Measurements from ENCODE around the gene RSAD2.
"Not testable (repeated sequence)": the region's sequence is repeated elsewhere in the genome, so short reads cannot be mapped to it uniquely, and the experiment has no call there.

RSAD2 gene

DNA sequence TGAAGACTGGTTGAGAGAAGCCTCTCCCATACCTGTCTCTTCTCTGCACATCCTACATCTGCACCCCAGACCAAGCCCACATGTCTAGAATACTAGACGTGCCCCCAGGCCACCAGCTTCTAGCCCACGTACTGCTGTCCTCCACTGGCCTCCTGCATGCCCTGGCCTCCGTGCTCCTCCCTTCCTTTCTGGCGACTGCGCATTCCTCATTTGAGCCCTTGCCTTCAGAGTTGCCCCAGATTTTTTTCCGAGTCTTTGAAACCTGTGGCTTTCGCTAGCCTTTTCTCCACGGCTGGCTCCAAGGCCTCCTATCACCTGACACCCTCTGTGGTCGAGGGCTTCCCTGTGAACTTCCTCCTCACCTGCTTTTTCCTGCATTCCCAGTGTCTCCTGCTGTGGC lies 50.9 kb downstream of the RSAD2 start:
- DNase-seq, result no peak

DNA sequence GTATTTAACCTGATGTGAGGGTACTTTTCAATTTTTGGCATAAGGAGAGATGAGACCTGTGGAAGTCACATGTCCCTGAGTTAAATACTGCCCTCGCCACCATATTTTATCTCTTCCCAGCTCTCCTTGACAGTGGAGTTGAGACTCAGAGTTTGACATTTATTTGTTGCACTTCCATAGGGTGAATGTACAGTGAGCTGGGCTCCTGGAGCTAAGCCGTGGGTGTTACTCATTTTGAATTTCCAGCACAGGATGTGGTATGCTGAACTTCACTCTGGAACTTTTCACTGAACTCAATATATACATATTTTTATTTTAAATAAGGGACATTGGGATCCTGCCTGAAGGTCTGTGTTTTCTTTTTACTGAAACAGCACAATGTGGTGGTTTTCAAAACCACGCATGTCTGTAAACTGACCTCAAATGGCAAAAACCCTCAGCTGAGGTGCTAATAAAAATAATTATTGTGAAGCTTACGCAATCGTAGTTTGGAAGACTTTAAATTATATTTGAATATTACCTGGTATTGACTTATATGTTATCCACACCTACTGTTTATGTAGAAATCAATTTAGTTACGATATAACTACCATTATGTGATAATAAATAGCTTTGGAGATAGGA lies 51.7 kb downstream of the RSAD2 start:
- no peak for DNase-seq

DNA sequence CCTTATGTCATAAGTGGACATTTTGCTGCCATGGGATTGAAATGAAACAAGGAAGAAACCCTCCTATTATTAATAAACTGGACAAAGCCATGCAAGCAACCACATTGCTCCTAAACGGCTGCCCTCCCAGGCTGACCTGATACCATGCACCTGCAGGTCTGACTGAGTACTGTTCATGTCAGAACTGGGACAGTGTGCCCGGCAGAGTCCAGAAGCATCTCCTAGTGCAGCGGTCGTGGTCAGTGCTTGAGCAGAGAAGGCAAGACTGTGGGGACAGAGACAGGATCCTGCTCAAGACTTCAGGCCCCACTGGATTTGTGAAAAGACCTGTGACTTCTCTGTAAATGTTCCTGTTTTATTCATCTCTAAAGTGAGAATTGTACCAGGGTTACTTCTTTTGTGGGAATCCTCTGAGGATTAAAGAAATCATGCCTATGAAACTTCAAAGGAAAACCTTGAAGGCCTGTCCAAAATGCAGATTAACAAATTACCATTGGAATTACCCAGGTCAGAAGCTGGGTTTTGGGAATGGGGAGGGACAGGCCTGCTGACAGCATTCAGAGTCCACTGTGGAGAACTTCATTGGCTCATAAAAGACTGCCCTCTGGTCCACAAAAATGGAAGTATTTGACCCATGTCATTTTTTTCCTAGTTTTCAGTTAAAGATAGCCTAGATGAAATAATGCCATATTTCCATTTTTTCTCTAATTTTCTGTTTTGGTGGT lies 53.5 kb downstream of the RSAD2 start:
- DNase-seq, result no peak

DNA sequence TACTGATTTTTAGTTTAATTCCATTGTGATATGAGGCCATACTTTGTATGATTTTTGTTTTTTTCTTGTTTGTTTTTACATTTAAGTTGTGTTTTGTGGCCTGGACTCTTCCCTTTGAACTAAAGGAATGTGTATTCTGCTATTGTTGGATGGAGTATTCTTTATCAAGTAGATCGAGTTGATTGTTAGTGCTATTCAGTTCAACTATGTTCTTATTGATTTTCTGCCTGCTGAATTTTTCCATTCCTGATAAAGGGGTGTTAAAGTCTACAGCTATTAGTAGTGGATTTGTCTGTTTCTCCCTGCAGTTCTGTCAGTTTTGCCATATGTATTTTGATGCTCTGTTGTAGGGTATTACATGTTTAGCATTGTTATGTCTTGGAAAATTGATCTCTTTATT lies 54.2 kb downstream of the RSAD2 start:
- DNase-seq, result no peak

DNA sequence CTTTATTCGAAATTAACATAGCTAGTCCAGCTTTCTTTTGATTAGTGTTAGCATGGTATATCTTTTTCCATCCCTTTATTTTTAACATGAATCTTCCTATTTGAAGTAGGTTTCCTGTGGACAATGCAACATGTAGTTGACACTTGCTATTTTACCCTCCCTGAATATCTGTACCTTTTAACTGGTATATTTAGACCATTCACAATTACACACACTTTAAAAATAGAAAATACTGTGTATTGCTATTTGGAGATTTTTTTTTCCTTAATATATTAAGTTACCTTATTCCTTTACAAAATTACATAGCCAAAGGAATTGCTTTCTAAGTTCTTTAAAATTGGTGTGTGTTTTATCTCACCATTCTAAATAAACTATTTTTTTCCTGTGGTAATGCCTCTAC lies 54.6 kb downstream of the RSAD2 start:
- DNase-seq, result no peak

DNA sequence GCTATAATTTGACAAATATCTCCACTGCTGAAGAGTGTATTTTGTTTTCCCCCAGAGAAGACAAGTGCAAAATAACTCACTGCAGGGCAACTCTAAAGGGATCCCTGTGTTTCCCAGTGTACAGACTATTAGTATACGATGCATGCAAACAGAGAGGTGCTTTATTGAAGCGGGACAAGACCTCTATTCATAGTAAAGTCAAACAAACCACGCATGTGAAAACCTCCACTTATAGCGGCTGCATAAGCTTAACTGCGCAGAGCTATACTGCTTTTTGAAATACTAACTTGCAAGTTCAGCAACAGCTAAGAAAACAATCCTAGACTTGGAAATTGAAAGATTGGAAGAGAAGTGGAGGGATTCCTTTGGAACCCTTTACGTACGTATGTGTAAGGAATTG lies 55.3 kb downstream of the RSAD2 start:
- no peak for DNase-seq

DNA sequence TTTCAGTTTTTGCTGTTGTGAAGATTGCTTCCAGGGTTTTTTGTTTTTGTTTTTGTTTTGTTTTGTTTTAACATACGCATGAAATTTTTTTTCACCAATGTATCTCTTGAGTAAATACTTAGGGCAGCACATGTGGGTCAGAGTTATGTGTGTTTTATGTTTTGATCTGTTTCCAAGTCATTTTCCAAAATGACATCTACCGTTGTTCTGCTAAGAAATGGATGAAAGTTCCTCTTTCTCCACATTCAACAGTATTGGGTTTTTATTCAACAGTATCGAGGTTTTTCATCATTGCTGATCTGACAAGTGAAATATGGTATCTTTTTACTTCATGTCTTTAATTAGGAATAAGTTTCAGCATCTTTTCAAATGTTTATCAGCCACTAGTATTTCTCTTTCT lies 56.3 kb downstream of the RSAD2 start:
- DNase-seq, result no peak

DNA sequence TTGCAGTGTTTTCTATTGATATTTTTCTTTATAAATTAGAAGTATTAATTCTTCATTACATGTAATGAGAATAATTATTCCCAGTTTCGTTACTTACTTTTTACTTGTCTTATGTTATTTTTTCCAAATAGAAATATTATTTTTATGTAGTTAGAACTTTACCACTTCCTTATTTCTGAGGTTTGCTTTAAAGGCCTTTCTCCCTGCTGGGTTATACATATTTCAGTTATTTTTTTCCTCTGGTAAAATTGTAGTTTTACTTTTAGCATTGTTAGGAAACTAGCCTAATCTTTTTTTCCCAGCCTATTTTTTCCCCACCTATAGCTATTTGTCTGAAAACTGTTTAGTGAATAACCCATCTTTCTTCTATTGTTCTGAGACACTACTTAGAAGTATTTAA lies 56.8 kb downstream of the RSAD2 start:
- no peak for DNase-seq

DNA sequence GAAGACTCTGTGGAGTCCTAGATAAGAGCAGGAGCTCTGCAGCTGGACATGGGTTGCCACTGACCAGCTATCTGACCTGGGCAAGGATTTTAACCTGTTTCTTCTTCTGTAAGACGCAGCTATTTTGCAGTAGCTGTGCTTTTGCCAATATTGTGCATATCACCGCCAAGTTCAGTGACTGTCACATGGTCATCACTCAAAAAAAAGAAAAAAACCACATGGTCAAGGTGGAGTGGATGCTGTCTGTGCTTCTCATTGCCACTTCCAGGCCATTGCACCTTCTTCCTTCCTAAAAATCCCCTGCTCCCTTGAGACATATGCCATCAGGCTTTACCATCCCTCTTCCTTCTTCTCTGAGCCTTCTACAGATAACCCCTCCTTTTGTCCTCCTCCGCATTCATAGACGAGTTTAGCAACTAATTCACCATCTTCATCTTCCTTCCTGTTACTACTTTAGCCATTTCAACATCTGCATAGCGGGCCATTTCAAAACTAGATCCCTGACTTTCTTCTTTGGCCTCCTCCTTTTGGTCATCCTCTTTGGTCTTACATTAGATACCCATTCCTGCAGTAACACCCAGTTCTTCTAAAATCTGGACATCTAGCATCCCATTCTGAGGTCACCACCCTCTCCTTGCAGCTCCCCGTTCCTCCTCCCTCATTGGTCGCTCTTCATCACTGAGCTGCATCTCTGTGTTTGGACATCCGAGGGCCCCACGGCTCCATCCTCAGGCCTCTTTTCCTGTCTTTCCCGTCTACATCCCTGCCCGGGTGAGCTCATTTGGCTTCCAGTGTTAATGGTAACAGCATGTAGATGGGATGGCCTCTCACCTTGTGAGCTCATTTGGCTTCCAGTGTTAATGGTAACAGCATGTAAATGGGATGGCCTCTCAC lies 57.4 kb downstream of the RSAD2 start:
- no peak for DNase-seq

DNA sequence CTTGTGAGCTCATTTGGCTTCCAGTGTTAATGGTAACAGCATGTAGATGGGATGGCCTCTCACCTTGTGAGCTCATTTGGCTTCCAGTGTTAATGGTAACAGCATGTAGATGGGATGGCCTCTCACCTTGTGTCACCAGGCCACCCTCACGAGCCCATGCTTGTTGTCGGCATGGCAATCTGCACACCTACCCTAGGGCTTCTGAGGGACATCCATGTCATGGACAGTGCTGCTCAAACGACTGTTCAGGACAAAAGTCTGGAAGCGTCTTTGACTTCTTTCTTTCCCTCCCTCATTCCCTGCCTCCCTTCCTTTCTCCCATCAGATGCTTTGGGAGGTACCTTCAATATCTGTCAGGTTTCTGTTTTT lies 58.1 kb downstream of the RSAD2 start:
- DNase-seq, result not testable (repeated sequence)

DNA sequence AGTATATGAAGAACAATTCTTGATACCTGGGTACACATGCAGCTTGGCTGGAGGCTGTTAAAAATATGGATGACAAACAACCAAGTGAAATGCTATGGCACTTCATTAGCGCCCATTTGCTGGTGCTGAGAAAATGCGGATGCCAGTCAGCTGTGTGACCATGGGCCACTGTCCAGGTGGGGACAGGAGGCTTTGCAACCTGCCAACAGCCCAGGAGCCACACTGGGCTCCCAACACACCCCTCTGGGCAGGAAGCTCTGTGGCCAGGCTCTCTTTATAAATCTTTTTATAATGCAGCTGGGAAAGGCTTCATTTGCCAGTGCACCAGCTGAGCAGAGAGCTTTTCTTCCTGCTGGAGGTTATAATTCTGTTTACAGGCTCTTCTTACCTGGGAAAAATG lies 59.6 kb downstream of the RSAD2 start:
- DNase-seq, result no peak

DNA sequence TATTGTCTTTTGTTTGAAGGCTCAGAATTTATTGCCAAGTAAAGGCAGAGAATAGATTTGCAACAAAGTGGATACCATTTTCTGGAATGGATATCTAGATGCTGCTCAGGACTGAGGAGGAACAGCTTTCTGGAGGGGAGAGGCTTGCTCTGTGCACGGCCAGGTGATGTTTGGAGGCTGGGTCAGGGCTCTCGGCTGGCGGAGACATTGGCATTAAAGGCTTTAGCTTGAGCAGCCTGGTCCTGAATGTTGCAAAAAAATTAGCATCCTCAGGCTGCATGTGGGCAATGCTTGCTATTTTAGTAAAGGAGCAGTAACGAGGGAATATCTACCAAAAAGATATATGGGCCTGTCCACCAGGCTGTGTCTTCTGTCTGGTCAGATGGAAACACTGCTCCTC lies 60.0 kb downstream of the RSAD2 start:
- DNase-seq, result no peak

DNA sequence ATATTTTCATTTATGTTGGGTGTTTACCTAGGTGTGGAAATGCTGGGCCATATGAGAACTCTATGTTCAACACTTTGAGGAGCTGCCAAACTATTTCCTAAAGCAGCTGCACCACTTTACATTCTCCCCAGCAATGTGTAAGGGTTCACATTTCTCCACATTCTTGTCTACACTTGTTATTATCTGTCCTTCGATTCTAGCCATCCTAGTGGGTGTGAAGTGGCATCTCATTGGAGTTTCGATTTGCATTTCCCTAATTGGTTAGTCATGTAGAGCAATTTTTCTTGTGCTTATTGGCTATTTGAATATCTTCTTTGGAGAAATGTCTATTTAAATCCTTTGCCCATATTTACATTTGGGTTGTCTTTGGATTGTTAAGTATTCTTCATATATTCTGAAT lies 61.5 kb downstream of the RSAD2 start:
- DNase-seq, result no peak

DNA sequence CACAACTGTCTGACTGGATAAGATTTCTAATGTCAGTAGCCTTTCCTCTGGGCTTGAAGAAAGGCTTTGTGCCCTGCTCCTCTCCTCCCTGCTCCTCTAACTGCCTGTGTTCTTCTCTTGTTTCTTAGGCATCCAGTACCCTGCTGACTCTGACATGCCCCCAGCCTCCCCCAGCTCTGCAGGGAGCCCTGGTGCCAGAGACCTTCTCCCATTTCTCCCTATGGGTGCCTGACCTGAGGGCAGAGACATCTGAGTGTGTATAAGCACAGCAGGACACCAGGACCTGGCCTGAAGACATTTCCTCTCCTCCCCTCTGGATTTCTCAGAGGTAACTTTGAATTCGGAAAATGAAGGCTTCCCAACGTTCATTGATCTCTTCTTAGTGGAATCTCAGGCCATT lies 63.2 kb downstream of the RSAD2 start:
- DNase-seq, result no peak

DNA sequence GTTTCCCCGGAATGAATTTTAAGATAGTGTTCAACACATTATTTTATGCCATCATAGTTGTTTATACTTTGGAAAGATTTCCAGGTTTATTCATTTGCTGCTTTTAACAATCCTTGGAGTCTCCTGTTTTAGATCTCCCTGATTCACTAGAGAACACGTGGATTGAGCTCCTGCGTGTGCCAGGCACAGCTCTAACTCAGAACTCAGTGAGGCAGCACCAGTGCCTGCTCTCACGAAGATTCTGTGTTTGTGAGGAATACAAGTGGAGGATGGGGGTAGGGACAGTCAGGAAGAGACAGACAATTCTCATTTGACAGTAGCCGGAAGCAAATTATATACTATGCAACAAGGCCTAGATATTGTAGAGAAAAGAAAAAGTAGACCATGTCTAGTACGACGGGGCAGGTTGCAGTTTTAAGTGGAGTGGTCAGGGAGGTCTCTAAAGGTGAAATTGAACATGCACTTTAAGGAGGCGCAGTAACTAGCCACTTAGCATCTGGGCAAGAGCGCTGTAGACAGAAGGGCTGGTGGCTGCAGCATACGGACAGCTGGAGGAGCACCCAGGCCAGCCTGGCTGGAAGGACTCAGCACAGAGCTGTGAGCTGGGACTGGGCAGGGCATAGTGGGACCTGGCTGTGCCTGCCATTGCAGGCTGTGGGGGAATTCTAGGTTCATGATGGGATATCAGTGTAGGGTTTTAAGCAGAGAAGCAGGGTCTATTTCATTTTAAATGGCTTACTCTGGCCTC lies 63.9 kb downstream of the RSAD2 start:
- no peak for DNase-seq

DNA sequence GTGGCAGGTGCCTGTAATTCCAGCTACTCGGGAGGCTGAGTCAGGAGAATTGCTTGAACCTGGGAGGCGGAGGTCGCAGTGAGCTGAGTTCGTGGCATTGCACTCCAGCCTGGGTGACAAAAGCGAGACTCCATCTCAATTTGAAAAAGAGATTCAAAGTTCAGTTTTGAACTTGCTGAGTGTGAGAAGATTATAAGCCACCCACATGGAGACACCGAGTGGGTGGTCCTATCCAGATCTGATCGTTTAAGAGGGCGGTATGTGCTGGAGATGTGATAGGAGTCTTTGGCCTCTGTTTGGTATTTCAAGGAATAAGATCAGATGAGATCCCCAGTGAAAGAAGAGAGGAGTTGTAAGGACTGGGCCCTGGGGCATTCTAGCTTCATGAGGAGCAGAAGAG lies 65.3 kb downstream of the RSAD2 start:
- DNase-seq, result no peak

DNA sequence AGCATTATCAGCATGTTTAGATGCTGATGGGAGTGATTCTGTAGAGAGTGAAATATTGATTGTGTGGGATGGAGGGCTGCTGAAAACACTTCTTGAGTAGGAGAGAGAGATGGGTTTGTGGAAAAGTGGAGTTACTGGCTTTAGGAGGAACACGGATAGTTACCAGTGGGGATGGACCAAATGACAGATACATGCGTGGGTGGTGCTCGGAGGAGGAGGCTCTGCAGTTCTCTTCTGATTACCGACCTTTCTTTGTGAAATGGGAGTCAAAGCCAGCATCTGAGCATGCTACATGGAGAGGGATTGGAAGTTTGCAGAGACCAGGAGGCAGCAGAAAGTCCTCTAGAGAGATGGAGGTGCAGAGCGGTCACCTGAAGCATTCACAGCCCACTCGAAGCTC lies 65.9 kb downstream of the RSAD2 start:
- no peak for DNase-seq

DNA sequence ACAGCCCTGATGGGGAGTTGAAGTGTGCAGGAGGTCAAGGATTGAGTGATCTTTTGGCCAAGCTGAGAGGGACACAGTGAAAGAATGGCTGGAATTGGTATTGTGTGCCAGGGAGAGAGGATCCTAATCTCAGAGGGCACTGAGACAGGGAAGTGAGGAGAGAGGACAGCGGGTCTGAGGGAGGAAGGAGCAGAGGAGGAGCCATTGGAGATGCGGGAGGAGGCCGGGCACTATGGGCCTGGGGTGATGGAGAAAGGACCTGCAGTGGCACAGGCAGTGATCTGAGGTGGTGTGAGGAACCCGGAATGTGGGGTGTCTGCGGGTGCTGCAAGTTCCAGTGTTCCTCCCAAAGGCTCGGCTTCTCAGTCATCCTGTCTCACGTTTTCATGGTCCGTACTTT lies 66.4 kb downstream of the RSAD2 start:
- no peak for DNase-seq

DNA sequence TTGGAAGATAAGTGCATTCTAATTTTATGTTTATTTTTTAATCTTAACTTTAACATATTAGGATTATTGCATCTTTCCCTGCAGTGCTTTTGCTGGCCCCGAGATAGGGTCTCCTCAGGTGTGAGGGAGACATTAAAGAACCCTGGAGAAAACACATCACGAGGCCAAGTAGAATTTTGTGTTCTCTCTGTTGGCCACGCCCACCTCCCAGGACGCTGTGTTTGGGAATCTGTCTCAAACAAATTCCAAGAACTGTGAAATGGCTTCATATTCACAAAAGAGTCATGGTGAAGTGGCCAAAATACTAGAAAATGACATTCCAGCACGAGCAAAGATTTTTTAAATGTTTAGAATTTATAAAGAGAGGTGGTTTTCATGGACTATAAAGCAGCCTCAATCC lies 67.0 kb downstream of the RSAD2 start:
- DNase-seq, result no peak

DNA sequence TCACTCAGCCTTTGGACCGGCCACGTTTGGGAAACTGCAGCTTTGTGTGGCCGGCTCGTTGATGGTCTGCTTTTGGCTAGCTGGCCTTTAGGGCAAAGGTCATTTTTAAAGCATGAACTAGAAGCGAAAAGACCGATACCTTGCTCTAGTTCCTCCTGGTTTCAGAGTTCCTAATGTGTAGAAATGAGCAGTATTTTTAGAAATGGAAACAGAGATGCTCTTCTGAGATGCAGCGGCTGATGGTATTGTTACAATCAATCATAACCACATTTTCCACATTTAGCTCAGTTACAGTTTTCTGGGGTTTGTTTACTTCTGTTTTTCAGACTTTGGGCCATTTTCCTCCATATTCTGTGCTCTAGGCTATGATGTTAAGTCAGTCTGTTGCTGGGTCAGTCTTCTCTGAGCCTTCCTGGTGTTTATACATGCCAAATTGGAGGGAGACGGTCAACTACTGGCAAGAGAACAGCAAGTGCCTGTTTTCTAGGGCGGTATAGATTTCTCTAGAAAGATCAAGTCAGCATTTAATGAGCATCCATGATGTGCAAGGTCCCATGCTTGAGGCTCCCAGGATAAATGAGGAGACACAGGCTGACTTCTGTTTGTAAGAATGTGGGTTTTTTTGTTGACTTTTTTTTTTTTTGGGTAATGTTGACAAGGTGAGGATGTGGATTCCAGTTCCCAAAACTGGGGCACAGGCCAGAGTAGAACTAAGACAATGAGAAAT lies 67.7 kb downstream of the RSAD2 start:
- DNase-seq, result no peak

DNA sequence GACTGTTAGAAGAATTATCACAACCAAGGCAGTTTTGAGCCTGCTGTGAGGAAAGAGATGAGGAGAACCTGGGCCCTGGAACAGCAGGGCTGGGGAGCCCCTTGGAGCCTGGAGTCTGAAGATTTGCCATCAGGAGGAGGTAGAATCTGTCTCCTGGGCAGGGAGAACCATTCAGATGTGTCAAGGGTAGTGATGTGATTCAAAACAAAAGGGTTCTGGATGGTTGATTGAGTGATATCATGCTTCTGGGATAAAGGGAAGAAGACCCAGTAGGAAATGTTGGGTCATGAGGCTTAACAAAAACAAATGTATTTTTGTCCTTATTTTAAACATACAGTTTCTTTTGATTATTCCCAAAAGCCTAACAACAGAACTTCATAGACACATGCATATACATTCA lies 68.2 kb downstream of the RSAD2 start:
- DNase-seq, result no peak

DNA sequence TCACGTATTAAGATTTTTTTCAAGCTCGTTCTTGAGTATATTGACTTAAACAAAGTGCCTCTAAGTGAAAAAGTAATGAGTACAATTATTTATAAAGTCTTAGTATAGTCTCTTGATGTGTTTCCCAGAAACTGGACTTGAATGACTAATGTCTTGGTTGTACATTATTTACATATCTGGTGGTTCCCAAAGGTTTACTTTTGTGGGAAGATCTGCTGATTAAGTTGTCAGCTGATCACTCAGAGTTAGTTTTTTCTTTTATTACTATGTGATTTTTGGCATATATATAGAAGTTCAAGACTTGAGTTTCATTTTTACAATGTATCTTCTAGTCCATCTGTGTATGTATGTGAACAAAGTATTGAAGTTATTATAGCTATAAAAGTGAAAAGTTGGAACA lies 69.1 kb downstream of the RSAD2 start:
- no peak for DNase-seq

All from eye (tissue), 1 donor.